CD4-positive, alpha-beta T cell treated with Interleukin-2 at 100 ng/mL for 4 hours (primary cell): ENCODE results near the gene VWA2.

ENCODE experiments used
- DNase-seq: peaks from one replicate; pipeline ENCODE4 v3.0.0-alpha.2; 2020; ENCODE audit warnings: low spot score

Gene VWA2

GRCh38 chr10:114276671-114277070, 37.6 kb downstream of the VWA2 start:
- no peak for DNase-seq

GRCh38 chr10:114278140-114278883, 39.3 kb downstream of the VWA2 start:
- DNase-seq, result no peak

GRCh38 chr10:114278884-114279191, 39.8 kb downstream of the VWA2 start:
- no peak for DNase-seq

DNA sequence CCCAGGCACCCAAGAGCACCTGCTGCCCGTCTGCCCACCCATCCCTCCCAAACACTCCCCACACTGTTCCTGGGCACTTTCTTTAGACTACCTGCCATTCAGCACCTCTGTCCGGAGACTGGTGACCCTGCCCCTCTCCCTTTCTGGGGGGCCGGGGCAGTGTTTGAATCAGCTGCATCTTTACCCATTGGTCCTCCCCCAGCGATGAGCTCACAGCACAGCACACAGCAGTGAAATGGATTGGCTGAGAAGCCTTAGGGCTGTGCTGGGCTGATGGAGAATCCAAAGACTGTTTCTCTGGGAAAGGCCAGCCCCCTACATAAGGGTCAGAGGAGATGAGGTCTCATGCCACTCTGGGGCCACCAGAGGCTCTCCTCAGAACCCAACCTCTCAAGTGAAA, 40.2 kb downstream of the VWA2 start:
- no peak for DNase-seq

DNA sequence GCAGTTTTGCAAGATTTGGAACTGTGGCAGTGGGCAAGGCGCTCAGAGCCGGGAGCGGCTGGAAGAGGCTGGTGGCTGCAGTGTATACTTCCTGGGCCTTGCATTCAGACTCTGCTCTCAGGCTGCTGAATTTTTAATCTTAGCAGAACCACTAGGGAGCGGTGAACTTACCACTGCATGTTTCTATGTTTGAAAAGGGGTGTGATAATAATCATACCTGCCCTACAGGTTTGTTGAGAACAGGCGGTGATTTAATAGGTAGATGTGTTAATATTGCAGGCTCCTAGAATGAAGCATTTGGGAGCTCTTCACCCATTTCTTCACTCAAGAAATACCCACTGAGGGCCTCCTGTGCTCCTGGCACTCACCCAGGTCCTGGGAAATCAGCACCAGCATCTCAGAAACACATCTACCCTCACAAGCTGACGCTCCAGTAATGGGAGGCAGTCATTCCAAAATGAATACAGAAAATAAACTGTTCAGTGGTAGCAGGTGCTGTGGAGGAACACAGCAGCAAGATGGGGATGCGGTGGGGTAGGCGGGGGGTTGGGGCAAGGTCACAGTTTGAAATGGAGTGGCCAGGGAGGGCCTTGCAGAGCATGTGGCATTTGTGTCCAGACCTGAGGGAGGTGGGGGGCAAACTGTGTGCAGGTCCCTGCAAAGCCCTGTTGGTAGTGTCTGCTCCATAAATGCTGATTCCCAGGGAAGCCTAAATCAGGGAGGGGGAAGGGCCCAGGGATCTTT, 41.0 kb downstream of the VWA2 start:
- no peak for DNase-seq

DNA sequence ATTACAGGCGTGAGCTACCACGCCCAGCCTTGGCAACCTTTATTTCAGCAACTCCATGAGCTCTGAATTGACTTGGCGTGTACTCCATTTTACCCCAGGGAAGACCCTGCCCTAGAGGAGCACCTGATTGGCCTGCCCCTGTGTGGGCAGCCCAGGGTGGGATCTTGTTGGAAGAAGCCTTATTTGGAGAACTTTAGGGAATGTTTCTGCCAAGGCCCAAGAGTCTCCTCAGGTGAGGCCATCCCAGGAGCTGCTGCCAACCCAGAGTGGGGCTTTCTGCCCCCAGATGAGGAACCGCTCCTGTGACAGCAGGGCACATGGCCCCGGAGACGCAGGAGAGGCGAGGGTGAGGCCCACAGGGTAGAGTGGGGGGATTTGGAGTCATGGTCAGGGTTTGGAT, 42.0 kb downstream of the VWA2 start:
- DNase-seq, result no peak

DNA sequence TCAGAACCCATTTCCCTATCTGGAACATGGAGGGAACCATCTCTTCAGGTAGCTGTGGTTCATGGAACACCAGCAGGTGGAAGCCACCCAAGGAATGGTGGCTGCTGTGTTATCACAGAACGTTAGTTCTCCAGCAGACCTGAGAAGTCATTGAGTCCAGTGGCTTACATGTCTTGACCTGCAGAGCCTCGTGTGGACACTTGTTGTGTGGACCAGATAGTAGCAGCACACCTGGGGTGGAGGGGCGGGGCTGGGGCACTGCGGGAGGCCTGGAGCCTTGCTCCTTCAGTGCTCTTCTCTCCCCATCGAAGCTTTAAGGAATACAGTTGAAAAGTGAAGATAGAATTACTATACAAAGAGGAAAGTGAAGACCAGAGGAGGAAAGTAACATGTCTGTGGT, 42.4 kb downstream of the VWA2 start:
- no peak for DNase-seq

DNA sequence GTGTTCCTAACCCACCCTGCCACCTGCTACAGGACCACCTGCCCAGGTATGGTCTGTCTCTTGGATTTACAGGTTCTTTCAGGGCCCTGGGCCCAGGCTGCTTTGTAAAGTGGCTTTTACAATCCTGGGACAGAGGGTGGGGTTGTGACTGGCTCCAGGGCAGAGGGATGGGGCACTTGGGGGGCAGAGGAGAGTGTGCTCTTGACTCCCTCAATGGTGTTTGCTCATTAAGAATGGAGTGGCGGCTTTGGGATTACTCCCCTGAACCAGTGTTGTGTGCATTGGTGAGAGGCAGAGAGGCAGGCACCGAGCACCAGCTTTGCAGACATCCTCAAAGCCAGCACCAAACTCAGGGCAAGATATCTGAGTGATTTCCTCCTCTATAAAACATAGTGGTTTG, 43.5 kb downstream of the VWA2 start:
- DNase-seq, result no peak

DNA sequence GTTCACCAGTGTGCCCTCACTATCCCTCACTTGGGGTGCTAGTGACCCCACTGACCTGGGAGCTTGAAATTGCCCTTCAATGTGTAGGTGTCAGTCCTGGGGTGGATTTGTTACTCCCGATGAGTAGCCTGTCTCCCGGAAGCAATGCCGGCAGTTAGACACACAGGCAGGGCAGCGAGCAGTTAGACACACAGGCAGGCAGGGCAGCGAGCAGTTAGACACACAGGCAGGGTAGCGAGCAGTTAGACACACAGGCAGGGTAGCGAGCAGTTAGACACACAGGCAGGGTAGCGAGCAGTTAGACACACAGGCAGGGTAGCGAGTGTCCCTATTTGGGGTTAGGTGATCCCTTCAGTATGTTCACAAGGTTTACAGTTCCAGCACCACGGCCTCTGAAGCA, 44.0 kb downstream of the VWA2 start:
- no peak for DNase-seq

- no peak for DNase-seq
Measured at GRCh38 chr10:114283535-114284234, 44.6 kb downstream of the VWA2 start.

- DNase-seq, result no peak
Measured at GRCh38 chr10:114284346-114285071, 45.5 kb downstream of the VWA2 start.

DNA sequence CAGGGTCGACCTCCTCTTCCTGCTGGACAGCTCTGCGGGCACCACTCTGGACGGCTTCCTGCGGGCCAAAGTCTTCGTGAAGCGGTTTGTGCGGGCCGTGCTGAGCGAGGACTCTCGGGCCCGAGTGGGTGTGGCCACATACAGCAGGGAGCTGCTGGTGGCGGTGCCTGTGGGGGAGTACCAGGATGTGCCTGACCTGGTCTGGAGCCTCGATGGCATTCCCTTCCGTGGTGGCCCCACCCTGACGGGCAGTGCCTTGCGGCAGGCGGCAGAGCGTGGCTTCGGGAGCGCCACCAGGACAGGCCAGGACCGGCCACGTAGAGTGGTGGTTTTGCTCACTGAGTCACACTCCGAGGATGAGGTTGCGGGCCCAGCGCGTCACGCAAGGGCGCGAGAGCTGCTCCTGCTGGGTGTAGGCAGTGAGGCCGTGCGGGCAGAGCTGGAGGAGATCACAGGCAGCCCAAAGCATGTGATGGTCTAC, 46.9 kb downstream of the VWA2 start:
- DNase-seq, result no peak

DNA sequence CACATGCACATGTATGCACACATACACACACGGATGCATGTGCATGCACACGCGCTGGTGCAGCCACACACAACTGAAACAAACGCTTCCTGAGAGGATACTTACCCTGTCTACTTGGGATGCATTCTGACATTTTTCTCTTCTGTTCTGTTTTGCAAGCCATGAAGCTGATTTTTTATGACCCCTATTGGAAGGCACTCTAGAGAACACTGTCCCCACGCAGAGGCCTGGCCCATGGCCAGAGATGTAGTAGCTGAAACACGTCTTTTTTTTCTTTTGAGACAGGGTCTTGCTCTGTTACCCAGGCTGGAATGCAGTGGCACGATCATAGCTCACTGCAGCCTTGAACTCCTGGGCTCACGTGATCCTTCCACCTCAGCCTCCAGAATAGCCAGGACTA, 47.9 kb downstream of the VWA2 start:
- no peak for DNase-seq

DNA sequence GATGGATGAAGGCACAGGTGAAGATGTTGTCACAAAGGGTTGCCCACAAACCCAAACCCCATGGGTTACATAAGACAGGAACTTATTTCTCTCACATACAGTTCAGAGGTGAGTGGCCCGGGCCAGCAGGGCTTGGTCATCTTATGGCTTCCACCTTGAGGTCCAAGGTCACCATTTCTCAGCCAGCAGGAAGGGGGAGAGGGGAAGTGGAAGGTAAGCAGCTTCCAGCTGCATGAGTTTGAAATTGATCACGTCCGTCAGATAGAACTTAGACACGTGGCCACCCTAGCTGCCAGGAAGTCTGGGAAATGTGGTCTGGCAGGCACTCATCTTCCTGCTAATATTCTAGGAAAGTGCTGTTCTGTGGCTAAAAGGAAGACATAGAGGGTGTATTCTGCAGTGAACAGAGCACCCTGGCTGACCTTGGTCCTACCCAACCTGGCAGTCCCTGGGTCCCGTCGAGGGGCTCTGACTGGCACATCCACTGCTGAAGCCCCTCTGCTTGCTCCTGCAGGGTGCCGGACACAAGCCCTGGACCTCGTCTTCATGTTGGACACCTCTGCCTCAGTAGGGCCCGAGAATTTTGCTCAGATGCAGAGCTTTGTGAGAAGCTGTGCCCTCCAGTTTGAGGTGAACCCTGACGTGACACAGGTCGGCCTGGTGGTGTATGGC, 49.5 kb downstream of the VWA2 start:
- no peak for DNase-seq

DNA sequence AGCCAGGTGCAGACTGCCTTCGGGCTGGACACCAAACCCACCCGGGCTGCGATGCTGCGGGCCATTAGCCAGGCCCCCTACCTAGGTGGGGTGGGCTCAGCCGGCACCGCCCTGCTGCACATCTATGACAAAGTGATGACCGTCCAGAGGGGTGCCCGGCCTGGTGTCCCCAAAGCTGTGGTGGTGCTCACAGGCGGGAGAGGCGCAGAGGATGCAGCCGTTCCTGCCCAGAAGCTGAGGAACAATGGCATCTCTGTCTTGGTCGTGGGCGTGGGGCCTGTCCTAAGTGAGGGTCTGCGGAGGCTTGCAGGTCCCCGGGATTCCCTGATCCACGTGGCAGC, 50.0 kb downstream of the VWA2 start:
- no peak for DNase-seq

- no peak for DNase-seq
Measured at GRCh38 chr10:114290038-114290437, 51.0 kb downstream of the VWA2 start.

GRCh38 chr10:114291076-114291475, 52.0 kb downstream of the VWA2 start:
- no peak for DNase-seq

DNA sequence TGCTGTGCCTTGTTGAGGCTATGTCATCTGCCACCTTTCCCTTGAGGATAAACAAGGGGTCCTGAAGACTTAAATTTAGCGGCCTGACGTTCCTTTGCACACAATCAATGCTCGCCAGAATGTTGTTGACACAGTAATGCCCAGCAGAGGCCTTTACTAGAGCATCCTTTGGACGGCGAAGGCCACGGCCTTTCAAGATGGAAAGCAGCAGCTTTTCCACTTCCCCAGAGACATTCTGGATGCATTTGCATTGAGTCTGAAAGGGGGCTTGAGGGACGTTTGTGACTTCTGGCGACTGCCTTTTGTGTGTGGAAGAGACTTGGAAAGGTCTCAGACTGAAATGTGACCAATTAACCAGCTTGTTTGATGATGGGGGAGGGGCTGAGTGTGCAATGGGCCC, 52.5 kb downstream of the VWA2 start:
- DNase-seq, result no peak

DNA sequence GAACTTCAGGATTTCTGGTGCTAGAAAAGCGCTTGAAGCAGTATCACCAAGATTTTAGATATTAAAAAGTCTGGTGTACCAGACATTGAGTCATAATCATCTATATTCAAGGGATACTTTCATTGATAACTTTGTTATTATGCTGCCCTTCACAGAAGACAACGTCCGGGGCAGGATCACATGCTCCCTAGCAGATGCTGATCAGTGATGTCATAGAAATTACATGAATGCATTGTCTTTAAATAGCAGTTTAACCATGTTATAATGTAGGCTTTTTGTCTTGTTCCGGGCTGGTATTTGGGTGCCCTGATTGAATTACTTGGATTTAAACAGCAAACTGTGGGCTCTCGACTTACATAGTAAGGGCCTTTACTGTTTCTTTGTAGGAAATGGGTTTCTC, 54.0 kb downstream of the VWA2 start:
- DNase-seq, result no peak

DNA sequence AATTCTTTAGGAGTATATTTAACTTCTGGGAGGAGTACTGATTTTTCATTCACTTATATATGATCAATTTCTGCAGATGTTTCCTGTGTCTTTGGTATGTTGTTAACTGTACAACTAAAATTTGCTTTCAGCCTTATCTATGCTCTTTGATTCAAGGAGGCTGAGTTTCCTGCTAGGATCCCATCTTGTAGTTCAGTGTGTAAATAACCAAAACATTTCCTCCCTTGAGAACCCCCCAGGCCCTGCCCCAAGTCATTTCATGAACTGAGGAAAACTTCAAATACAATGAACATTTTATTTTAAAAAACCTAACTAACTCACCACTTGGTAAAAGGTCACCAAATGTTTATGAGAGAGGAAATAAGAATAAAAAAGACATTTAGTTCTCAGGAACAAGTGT, 55.5 kb downstream of the VWA2 start:
- no peak for DNase-seq

DNA sequence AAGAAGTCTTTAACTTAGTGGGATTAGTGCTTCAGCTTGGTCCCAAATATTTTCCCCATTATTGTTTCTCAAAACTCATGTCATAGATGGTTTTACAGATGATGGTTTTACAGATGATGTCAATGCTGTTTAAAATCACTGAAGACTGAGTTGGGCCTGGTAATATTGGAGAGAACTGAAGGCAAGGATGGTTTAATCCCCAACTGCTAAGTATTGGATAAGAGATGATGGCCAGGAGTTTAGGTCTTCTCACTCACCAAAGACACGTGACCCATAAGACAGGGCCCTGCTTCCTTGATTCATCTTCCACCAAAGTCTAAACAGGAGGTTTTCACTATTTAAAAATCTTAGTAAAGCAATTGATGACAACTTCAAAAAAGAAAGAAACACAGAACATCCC, 56.3 kb downstream of the VWA2 start:
- DNase-seq, result no peak

DNA sequence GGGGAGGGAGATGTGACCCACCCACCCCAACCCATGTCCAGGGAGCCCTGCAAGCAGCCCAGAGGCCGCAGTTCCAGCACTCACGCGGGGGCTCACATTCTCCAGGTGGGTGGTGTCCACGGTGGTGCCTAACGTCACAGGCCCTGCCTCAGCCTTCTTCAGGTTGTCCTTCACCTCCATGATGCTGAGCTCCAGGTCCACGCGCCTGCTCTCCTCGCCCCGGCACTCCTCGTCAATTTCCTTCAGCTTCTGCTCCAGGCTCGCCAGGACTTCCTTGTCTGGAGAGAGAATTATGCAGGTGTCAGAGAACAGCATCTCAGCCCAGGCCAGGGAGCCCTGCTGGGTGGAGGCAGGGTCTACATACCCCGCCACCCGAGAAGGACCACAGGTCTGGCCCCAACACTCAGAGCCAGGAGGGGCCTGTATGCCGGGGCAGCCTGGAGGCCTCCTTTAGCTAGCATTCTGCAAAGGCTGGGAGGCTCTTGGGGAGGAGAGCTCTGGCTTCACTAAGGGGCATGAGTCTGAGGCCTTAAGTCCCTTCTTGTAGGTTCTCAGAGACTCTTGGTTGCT, 58.2 kb downstream of the VWA2 start:
- DNase-seq, result no peak
